ENCODE measurements around the gene PARP1. TPM values are rescaled to one million over a fixed set of nuclear protein-coding genes. Genes with fewer than 3 reads are reported as not detected.

The PARP1 gene
- total RNA-seq, 1 donor from 2014 or later, result 64.6 TPM

- DNase-seq (ENCODE audit: extremely low spot score in 2 of 2), result no peak
- H3K27ac ChIP-seq, result no peak overlapping the region
- H3K36me3 ChIP-seq, result no peaks in the 10 kb centered on the region
- intact Hi-C loops (cut with DNase I), result no loop called here
- no peaks in the 10 kb centered on the region for H3K27me3 ChIP-seq
- H3K4me1 ChIP-seq, result no peaks in the 10 kb centered on the region
- no peak overlapping the region for H3K4me3 ChIP-seq
- H3K9me3 ChIP-seq, result no peaks in the 10 kb centered on the region
- no peak for TF ChIP-seq POLR2A (IDR thresholded peaks at IDR 0.05)
- TF ChIP-seq POLR2AphosphoS5 (IDR thresholded peaks at IDR 0.05; ENCODE audit: insufficient read depth in 1 of 2, low read depth in 1 of 2), result no peak
- no peak for TF ChIP-seq CTCF (IDR thresholded peaks at IDR 0.05)
These were observed 78.7 kb downstream of the PARP1 start for GRCh38 chr1:226329237-226329636.

DNA sequence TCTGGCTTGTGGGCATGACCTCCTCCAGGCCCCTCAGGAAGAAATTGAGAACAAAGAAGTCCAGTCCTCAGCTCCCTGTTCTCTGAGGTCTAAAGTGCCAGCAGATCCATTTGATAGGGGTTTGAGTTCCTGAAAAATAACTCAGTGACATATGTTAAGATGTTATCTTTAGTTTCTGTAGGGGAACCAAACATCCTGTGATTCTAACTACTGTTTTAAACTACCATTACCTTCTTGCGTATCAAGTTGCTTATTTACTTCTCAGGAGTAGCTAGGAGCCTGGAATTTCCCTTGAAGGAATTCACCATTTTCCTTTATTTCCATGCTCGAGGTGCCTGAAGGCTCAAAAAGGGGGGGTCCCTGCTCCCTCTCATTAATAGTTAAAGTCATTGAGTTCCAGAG is 80.1 kb downstream of the PARP1 start:
- no peak for TF ChIP-seq POLR2A (IDR thresholded peaks at IDR 0.05)
- TF ChIP-seq POLR2AphosphoS5 (IDR thresholded peaks at IDR 0.05; ENCODE audit: insufficient read depth in 1 of 2, low read depth in 1 of 2), result no peak
- TF ChIP-seq CTCF (IDR thresholded peaks at IDR 0.05), result no peak
- no peak overlapping the region for H3K27ac ChIP-seq
- H3K9me3 ChIP-seq, result no peaks in the 10 kb centered on the region
- no peaks in the 10 kb centered on the region for H3K27me3 ChIP-seq
- no peaks in the 10 kb centered on the region for H3K36me3 ChIP-seq
- H3K4me1 ChIP-seq, result no peaks in the 10 kb centered on the region
- intact Hi-C loops (cut with DNase I), result no loop called here
- DNase-seq (ENCODE audit: extremely low spot score in 2 of 2), result no peak
- H3K4me3 ChIP-seq, result no peak overlapping the region

GRCh38 chr1:226325178-226325577 is 82.7 kb downstream of the PARP1 start:
- intact Hi-C loops (cut with DNase I), result no loop called here
- no peak for DNase-seq (ENCODE audit: extremely low spot score in 2 of 2)

DNA sequence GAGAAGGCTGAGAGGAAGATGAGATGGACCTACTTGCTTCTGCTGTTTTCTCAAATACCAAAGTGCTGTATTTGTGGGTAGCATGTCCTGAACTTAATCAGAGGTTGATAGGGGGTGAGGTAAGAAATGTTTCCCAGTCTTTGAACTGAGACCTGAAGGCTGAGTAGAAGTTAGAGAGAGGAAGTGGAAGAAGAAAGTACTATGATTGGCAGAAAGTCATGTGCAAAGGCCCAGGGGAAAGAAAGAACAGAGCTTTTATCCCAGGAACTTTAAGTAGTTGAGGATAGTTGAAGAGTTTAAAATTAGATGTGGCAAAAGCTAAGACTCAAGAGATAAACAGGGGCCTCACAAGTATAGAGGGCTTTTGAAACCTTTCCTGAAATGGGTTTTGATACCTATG is 83.4 kb downstream of the PARP1 start:
- Histone ChIP-seq H3K4me1 (no peaks in the 10 kb centered on the region), H3K36me3 (no peaks in the 10 kb centered on the region), H3K9me3 (no peaks in the 10 kb centered on the region), H3K4me3 (no peak overlapping the region), H3K27me3 (no peaks in the 10 kb centered on the region), H3K27ac (no peak overlapping the region)
- TF ChIP-seq POLR2AphosphoS5 (IDR thresholded peaks at IDR 0.05; ENCODE audit: insufficient read depth in 1 of 2, low read depth in 1 of 2) (no peak), POLR2A (IDR thresholded peaks at IDR 0.05) (no peak), CTCF (IDR thresholded peaks at IDR 0.05) (no peak)
- intact Hi-C loops (cut with DNase I), result no loop called here
- DNase-seq (ENCODE audit: extremely low spot score in 2 of 2), result no peak

More at GRCh38 chr1:226325178-226325577, 82.7 kb downstream of the PARP1 start:
- Histone ChIP-seq H3K27me3 (no peaks in the 10 kb centered on the region), H3K9me3 (no peaks in the 10 kb centered on the region), H3K4me1 (no peaks in the 10 kb centered on the region), H3K4me3 (no peak overlapping the region), H3K36me3 (no peaks in the 10 kb centered on the region), H3K27ac (no peak overlapping the region)
- no peak for TF ChIP-seq POLR2A (IDR thresholded peaks at IDR 0.05)
- TF ChIP-seq POLR2AphosphoS5 (IDR thresholded peaks at IDR 0.05; ENCODE audit: insufficient read depth in 1 of 2, low read depth in 1 of 2), result no peak
- no peak for TF ChIP-seq CTCF (IDR thresholded peaks at IDR 0.05)

DNA sequence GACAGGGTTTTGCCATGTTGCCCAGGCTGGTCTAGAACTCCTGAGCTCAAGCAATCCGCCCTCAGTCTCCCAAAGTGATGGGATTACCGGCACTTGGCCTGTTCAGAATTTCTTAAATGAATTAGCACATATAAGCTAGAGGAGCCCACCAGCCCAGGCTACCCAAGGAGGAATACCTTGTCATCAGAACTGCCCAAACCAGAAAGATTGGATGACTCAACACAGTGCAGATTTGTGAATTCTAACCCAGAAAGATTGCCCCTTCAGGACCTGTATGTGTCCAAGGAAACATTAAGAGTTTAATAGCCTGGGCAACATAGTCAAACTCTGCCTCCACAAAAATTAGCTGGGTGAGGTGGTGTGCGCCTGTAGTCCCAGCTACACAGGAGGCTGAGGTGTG is 84.9 kb downstream of the PARP1 start:
- Histone ChIP-seq H3K9me3 (no peaks in the 10 kb centered on the region), H3K27ac (no peak overlapping the region), H3K36me3 (no peaks in the 10 kb centered on the region), H3K4me3 (no peak overlapping the region), H3K27me3 (no peaks in the 10 kb centered on the region), H3K4me1 (no peaks in the 10 kb centered on the region)
- TF ChIP-seq CTCF (IDR thresholded peaks at IDR 0.05) (no peak), POLR2A (IDR thresholded peaks at IDR 0.05) (no peak), POLR2AphosphoS5 (IDR thresholded peaks at IDR 0.05; ENCODE audit: insufficient read depth in 1 of 2, low read depth in 1 of 2) (no peak)
- DNase-seq (ENCODE audit: extremely low spot score in 2 of 2), result no peak
- intact Hi-C loops (cut with DNase I), result no loop called here
